GM12878 (cell line): Measurements from ENCODE around the gene IGLL5. TPM values are rescaled to one million over a fixed set of nuclear protein-coding genes. Genes with fewer than 3 reads are reported as not detected.
A peak's percentile ranks its signal among the peaks of the same experiment; 100 is the strongest.

ENCODE experiments used
- ATAC-seq: fragments of 200-7000 bp; cut with Tn5 transposase; 3 replicates; pipeline ENCODE4 v1.9.1; 2020; ENCODE audit warnings: mild to moderate bottlenecking, moderate library complexity
- BruUV-seq: library from RNA; stranded (reverse); fragments of 400-500 nt; replicated peaks from 2 replicates; lab custom pipeline; 2021; lab: Mats Ljungman, UMichigan
- CTCF ChIA-PET: fragments of 300-600 bp; sonication (Branson Sonifier 250); formaldehyde crosslinking; extraction: SDS; loops from one replicate; lab custom pipeline; 2021; ENCODE audit warnings: inconsistent platforms; lab: Yijun Ruan, JAX
- POLR2A ChIA-PET: fragments of 350-600 bp; formaldehyde crosslinking; extraction: SDS; loops from one replicate; lab custom pipeline; 2021; ENCODE audit warnings: inconsistent platforms; lab: Charles Lee
- RAD21 ChIA-PET: fragments of 300-600 bp; sonication (Branson Sonifier 250); formaldehyde crosslinking; loops from one replicate; lab custom pipeline; 2023; ENCODE audit warnings: antibody characterized with exemption; ENCODE audit not compliant: unreplicated experiment; lab: Charles Lee
- SMC1A ChIA-PET: fragments of 300-600 bp; sonication (Branson Sonifier 250); formaldehyde crosslinking; loops from one replicate; lab custom pipeline; 2023; ENCODE audit not compliant: unreplicated experiment, uncharacterized antibody; lab: Charles Lee
- DNase-seq: peaks from one replicate; pipeline ENCODE4 v3.0.0-alpha.2; 2011; ENCODE audit warnings: low read depth, low spot score
- FAIRE-seq: peaks from 3 replicates; lab custom pipeline; 2011; peaks lifted over from hg19 to GRCh38; lab: Jason Lieb, UNC
- H2AFZ ChIP-seq: 2 replicates; pipeline ENCODE4 v1.6.0; 2011; ENCODE audit warnings: low read depth, low read length, control low read depth; ENCODE audit not compliant: control insufficient read depth
- H3K27ac ChIP-seq: 2 replicates; pipeline ENCODE4 v1.5.1; 2011; ENCODE audit warnings: control low read depth; ENCODE audit not compliant: control insufficient read depth, insufficient read depth
- H3K27me3 ChIP-seq, 2 experiments: replicated peaks in 1 of 2; 2 replicates each; pipeline versions ENCODE4 v1.6.0 to v1.6.1; 2011; ENCODE audit warnings: low read length in 1 of 2; ENCODE audit not compliant: control insufficient read depth in 2 of 2, insufficient read depth in 2 of 2
- H3K36me3 ChIP-seq, 2 experiments: 2 replicates each; pipeline ENCODE4 v1.5.1; 2011; ENCODE audit warnings: low read length in 1 of 2; ENCODE audit not compliant: control insufficient read depth in 2 of 2, insufficient read depth in 2 of 2
- H3K4me1 ChIP-seq: 2 replicates; pipeline ENCODE4 v1.6.1; 2011; ENCODE audit warnings: mild to moderate bottlenecking, low read length, moderate library complexity, mixed read lengths; ENCODE audit not compliant: control insufficient read depth, insufficient read depth
- H3K4me2 ChIP-seq: 2 replicates; pipeline ENCODE4 v1.6.0; 2011; ENCODE audit warnings: control low read depth; ENCODE audit not compliant: control insufficient read depth, insufficient read depth
- H3K4me3 ChIP-seq: fragments of 200-600 bp; sonication (generic); 2 replicates; pipeline ENCODE4 v1.5.1; 2016
- H3K79me2 ChIP-seq: 2 replicates; pipeline ENCODE4 v1.6.0; 2011; ENCODE audit warnings: low read length; ENCODE audit not compliant: control insufficient read depth, insufficient read depth
- H3K9ac ChIP-seq: 2 replicates; pipeline ENCODE4 v1.8.0; 2011; ENCODE audit warnings: low read length, control low read depth, mixed read lengths; ENCODE audit not compliant: control insufficient read depth, insufficient read depth
- H3K9me3 ChIP-seq: replicated peaks from 3 replicates; pipeline ENCODE4 v1.5.1; 2011; ENCODE audit warnings: mild to moderate bottlenecking, low read length; ENCODE audit not compliant: control insufficient read depth, insufficient read depth
- H4K20me1 ChIP-seq: 2 replicates; pipeline ENCODE4 v1.6.0; 2011; ENCODE audit not compliant: control insufficient read depth, insufficient read depth
- CBX3 ChIP-seq: fragments of 200-600 bp; sonication (generic); IDR thresholded peaks from 2 replicates; pipeline ENCODE4 v1.6.1; 2016; ENCODE audit warnings: low read depth, borderline replicate concordance
- EED ChIP-seq: sonication (generic); IDR thresholded peaks from 2 replicates; pipeline ENCODE4 v1.6.1; 2016; ENCODE audit warnings: antibody characterized with exemption, low read depth
- FOXM1 ChIP-seq: IDR thresholded peaks from 2 replicates; pipeline ENCODE4 v1.6.1; 2012; ENCODE audit warnings: low read depth, mild to moderate bottlenecking, inconsistent platforms, low read length, moderate library complexity
- NFYB ChIP-seq: IDR thresholded peaks from 2 replicates; pipeline ENCODE4 v1.6.1; 2011; ENCODE audit warnings: low read depth, mild to moderate bottlenecking, low read length, improper control_type of control experiment, moderate library complexity; ENCODE audit not compliant: insufficient read depth
- NR2C2 ChIP-seq: IDR thresholded peaks from 2 replicates; pipeline ENCODE4 v1.6.1; 2011; ENCODE audit warnings: borderline replicate concordance, low read depth; ENCODE audit not compliant: control insufficient read depth, insufficient read length
- PAX5 ChIP-seq: IDR thresholded peaks from 2 replicates; pipeline ENCODE4 v1.6.1; 2011; ENCODE audit warnings: low read depth, low read length, borderline replicate concordance
- POLR2AphosphoS5 ChIP-seq: IDR thresholded peaks from 2 replicates; pipeline ENCODE4 v1.6.1; 2011; ENCODE audit warnings: mild to moderate bottlenecking, low read length, inconsistent platforms
- SMAD5 ChIP-seq: IDR thresholded peaks from 2 replicates; pipeline ENCODE4 v1.6.1; 2016; ENCODE audit warnings: antibody characterized with exemption, low read depth
- TCF3 ChIP-seq: IDR thresholded peaks from 2 replicates; pipeline ENCODE4 v1.6.1; 2012; ENCODE audit warnings: low read depth, mild to moderate bottlenecking, low read length, borderline replicate concordance; ENCODE audit not compliant: insufficient read depth
- WGBS: methylation state at CpG from one replicate; pipeline ENCODE4 v1.1.6; 2016; ENCODE audit warnings: low lambda C conversion rate; ENCODE audit not compliant: insufficient replicate concordance, insufficient coverage; ENCODE audit errors: missing lambda C conversion rate; 5-methylcytosine and 5-hydroxymethylcytosine counted together
- in situ Hi-C: fragments of 300-500 bp; cut with MboI; formaldehyde crosslinking; loops from 9 replicates; pipeline ENCODE4 v1.14.3; 2018; ENCODE audit warnings: mixed read lengths
- intact Hi-C: fragments of 100-400 bp; cut with micrococcal nuclease; formaldehyde crosslinking; loops from one replicate; pipeline ENCODE4 v1.14.2; 2022; ENCODE audit not compliant: unreplicated experiment
- polyA plus RNA-seq, 11 experiments: library from polyadenylated mRNA; depleted of rRNA in 4 of 11; unstranded in 6 of 11; stranded (reverse) in 5 of 11; fragments of >200 nt; fragmentation: Nextera tagmentation in 4 of 11; fragmentation: Illumina TruSeq in 1 of 11; extraction: Ambion mirVana in 4 of 11; extraction: Trizol in 1 of 11; gene quantifications; 1 replicate in 1 of 11; 2 replicates in 10 of 11; pipeline versions ENCODE4 v1.2.1 to v1.2.3, GENCODE V29; 2011 to 2016; ENCODE audit warnings: inconsistent platforms in 2 of 11, missing spikeins in 2 of 11, low read depth in 1 of 11
- total RNA-seq, 4 experiments: library from RNA; depleted of rRNA in 3 of 4; stranded (reverse); fragments of >200 nt in 3 of 4; fragmentation: Illumina TruSeq in 1 of 4; extraction: Trizol in 1 of 4; gene quantifications; 2 replicates each; pipeline versions ENCODE4 v1.2.1 to v1.2.3, GENCODE V29; 2013 to 2021
- TF ChIP-seq, protein P1 (sequence below): IDR thresholded peaks from 2 replicates; pipeline ENCODE4 v1.6.1; 2012; ENCODE audit warnings: mild to moderate bottlenecking, low read depth, low read length
- TF ChIP-seq, protein P2 (sequence below): IDR thresholded peaks from 2 replicates; pipeline ENCODE4 v1.6.1; 2011; ENCODE audit warnings: borderline replicate concordance, low read depth, mild to moderate bottlenecking, moderate library complexity, low read length; ENCODE audit not compliant: insufficient read depth, poor library complexity, severe bottlenecking
- TF ChIP-seq, protein P3 (sequence below): IDR thresholded peaks from 2 replicates; pipeline ENCODE4 v1.6.1; 2012; ENCODE audit warnings: improper control_type of control experiment, low read depth, low read length; ENCODE audit not compliant: insufficient replicate concordance

The IGLL5 gene
- total and polyA plus RNA-seq, 10 of the 15 experiments (the other 5 are each of a cell fraction or from before 2014, with no cell fraction given) = not detected

DNA sequence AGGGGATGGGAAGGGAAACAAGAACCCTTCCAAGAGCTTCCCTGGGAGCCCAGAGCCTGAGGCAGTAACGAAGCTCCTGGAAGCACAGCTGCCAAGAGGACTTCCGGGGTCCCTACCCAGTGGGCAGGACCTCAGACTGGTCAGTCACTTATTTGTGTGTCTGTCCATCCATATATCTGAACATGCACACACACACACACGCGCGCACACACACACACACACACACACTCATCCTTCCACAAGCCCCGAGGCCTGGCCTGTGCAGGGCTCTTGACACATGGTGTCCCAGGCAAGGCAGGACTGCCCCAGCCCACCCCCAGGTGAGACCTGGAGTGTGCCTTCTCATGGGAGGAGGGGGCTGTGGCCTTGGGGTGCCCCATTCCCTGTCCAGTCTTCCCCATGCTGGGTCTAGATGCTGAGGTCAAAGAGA is 44.9 kb downstream of the IGLL5 start:
- FAIRE-seq = no peak
- ChIA-PET POLR2A (interaction anchor here (0.6 to 10.1 kb wide), 9 partner anchors 10 to 900 kb away, joined by 3 to 153 read pairs (median 4); no protein-coding TSS in a partner anchor), RAD21 (interaction anchor here (1.0 to 16.2 kb wide), 12 partner anchors 10 to 902 kb away, joined by 3 to 255 read pairs (median 8); no protein-coding TSS in a partner anchor), CTCF (interaction anchor here (0.7 to 21.7 kb wide), 9 partner anchors 10 to 902 kb away, joined by 3 to 551 read pairs (median 7); no protein-coding TSS in a partner anchor), SMC1A (interaction anchor here (1.8 to 15.9 kb wide), 7 partner anchors 9 to 776 kb away, joined by 5 to 154 read pairs (median 40); no protein-coding TSS in a partner anchor)
- no peak for ATAC-seq
- no peak overlapping the region for H2AFZ ChIP-seq
- H3K4me2 ChIP-seq = peak overlapping the region; percentile 94
- intact Hi-C loops (no loop called here), in situ Hi-C loops (no loop called here)
- H3K9me3 ChIP-seq = no peaks in the 10 kb centered on the region
- no peaks in the 10 kb centered on the region for H3K27me3 ChIP-seq
- peaks cover 58% of the 10 kb centered on the region for H3K79me2 ChIP-seq
- no peak for DNase-seq
- peak overlapping the region; percentile 99 for H3K27ac ChIP-seq
- H4K20me1 ChIP-seq = no peaks in the 10 kb centered on the region
- peaks cover 95% of the 10 kb centered on the region for H3K4me1 ChIP-seq
- WGBS = 65% methylated on average over 6 of the region's 6 CpGs
- peak overlapping the region; percentile 85 for H3K9ac ChIP-seq
- BruUV-seq = no TSS peak
- H3K36me3 ChIP-seq = no peaks in the 10 kb centered on the region
- peak overlapping the region; percentile 47; the same call in 1 of the 2 replicates for H3K4me3 ChIP-seq
- TF ChIP-seq CBX3 (no peak), NFYB (no peak), EED (no peak), NR2C2 (no peak), PAX5 (no peak), FOXM1 (no peak), SMAD5 (no peak; the same call in 1 of the 2 replicates), TCF3 (0 out of 2 replicates have a peak, but pooled peaks have one; percentile 3), POLR2AphosphoS5 (0 out of 2 replicates have a peak, but pooled peaks have one; percentile 3)
- TF ChIP-seq, protein P1, sequence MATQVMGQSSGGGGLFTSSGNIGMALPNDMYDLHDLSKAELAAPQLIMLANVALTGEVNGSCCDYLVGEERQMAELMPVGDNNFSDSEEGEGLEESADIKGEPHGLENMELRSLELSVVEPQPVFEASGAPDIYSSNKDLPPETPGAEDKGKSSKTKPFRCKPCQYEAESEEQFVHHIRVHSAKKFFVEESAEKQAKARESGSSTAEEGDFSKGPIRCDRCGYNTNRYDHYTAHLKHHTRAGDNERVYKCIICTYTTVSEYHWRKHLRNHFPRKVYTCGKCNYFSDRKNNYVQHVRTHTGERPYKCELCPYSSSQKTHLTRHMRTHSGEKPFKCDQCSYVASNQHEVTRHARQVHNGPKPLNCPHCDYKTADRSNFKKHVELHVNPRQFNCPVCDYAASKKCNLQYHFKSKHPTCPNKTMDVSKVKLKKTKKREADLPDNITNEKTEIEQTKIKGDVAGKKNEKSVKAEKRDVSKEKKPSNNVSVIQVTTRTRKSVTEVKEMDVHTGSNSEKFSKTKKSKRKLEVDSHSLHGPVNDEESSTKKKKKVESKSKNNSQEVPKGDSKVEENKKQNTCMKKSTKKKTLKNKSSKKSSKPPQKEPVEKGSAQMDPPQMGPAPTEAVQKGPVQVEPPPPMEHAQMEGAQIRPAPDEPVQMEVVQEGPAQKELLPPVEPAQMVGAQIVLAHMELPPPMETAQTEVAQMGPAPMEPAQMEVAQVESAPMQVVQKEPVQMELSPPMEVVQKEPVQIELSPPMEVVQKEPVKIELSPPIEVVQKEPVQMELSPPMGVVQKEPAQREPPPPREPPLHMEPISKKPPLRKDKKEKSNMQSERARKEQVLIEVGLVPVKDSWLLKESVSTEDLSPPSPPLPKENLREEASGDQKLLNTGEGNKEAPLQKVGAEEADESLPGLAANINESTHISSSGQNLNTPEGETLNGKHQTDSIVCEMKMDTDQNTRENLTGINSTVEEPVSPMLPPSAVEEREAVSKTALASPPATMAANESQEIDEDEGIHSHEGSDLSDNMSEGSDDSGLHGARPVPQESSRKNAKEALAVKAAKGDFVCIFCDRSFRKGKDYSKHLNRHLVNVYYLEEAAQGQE = no peak
- TF ChIP-seq, protein P2, sequence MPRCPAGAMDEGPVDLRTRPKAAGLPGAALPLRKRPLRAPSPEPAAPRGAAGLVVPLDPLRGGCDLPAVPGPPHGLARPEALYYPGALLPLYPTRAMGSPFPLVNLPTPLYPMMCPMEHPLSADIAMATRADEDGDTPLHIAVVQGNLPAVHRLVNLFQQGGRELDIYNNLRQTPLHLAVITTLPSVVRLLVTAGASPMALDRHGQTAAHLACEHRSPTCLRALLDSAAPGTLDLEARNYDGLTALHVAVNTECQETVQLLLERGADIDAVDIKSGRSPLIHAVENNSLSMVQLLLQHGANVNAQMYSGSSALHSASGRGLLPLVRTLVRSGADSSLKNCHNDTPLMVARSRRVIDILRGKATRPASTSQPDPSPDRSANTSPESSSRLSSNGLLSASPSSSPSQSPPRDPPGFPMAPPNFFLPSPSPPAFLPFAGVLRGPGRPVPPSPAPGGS = no peak
- TF ChIP-seq, protein P3, sequence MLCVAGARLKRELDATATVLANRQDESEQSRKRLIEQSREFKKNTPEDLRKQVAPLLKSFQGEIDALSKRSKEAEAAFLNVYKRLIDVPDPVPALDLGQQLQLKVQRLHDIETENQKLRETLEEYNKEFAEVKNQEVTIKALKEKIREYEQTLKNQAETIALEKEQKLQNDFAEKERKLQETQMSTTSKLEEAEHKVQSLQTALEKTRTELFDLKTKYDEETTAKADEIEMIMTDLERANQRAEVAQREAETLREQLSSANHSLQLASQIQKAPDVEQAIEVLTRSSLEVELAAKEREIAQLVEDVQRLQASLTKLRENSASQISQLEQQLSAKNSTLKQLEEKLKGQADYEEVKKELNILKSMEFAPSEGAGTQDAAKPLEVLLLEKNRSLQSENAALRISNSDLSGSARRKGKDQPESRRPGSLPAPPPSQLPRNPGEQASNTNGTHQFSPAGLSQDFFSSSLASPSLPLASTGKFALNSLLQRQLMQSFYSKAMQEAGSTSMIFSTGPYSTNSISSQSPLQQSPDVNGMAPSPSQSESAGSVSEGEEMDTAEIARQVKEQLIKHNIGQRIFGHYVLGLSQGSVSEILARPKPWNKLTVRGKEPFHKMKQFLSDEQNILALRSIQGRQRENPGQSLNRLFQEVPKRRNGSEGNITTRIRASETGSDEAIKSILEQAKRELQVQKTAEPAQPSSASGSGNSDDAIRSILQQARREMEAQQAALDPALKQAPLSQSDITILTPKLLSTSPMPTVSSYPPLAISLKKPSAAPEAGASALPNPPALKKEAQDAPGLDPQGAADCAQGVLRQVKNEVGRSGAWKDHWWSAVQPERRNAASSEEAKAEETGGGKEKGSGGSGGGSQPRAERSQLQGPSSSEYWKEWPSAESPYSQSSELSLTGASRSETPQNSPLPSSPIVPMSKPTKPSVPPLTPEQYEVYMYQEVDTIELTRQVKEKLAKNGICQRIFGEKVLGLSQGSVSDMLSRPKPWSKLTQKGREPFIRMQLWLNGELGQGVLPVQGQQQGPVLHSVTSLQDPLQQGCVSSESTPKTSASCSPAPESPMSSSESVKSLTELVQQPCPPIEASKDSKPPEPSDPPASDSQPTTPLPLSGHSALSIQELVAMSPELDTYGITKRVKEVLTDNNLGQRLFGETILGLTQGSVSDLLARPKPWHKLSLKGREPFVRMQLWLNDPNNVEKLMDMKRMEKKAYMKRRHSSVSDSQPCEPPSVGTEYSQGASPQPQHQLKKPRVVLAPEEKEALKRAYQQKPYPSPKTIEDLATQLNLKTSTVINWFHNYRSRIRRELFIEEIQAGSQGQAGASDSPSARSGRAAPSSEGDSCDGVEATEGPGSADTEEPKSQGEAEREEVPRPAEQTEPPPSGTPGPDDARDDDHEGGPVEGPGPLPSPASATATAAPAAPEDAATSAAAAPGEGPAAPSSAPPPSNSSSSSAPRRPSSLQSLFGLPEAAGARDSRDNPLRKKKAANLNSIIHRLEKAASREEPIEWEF = no peak
